H1 (cell line): ENCODE measurements around the gene CRYBG1. TPM values are rescaled to one million over a fixed set of nuclear protein-coding genes. Genes with fewer than 3 reads are reported as not detected.

Experiments
- CTCF ChIA-PET: fragments of 300-600 bp; sonication (Branson Sonifier 250); formaldehyde crosslinking; loops from one replicate; lab custom pipeline; 2021; ENCODE audit not compliant: partially characterized antibody; lab: Charles Lee
- POLR2A ChIA-PET: fragments of 300-600 bp; sonication (Branson Sonifier 250); formaldehyde crosslinking; loops from one replicate; lab custom pipeline; 2021; ENCODE audit warnings: inconsistent platforms; ENCODE audit not compliant: partially characterized antibody; lab: Charles Lee
- DNase-seq, 2 experiments: peaks; one replicate each; pipeline versions ENCODE4 v3.0.0 to v3.0.0-alpha.2; 2010 to 2022; ENCODE audit warnings: low spot score in 2 of 2, low read depth in 1 of 2, mixed read lengths in 1 of 2
- FAIRE-seq: peaks from 2 replicates; lab custom pipeline; 2011; peaks lifted over from hg19 to GRCh38; lab: Jason Lieb, UNC
- H2AFZ ChIP-seq: 2 replicates; pipeline ENCODE4 v1.8.1; 2012; ENCODE audit warnings: low read length, inconsistent platforms
- H2AK5ac ChIP-seq: 2 replicates; pipeline ENCODE4 v1.6.1; 2013; ENCODE audit warnings: low read depth, low read length
- H2BK120ac ChIP-seq: replicated peaks from 2 replicates; pipeline ENCODE3; 2013; ENCODE audit warnings: low read depth, low read length, inconsistent platforms
- H2BK12ac ChIP-seq: 2 replicates; pipeline ENCODE4 v1.6.1; 2013; ENCODE audit warnings: low read depth, low read length
- H2BK15ac ChIP-seq: 2 replicates; pipeline ENCODE4 v1.6.1; 2013; ENCODE audit warnings: low read length
- H2BK20ac ChIP-seq: 2 replicates; pipeline ENCODE4 v1.6.1; 2013; ENCODE audit warnings: low read length
- H2BK5ac ChIP-seq: 2 replicates; pipeline ENCODE4 v1.6.1; 2013; ENCODE audit warnings: low read depth, low read length
- H3K14ac ChIP-seq: 2 replicates; pipeline ENCODE4 v1.6.1; 2013; ENCODE audit warnings: inconsistent platforms; ENCODE audit not compliant: insufficient read length
- H3K18ac ChIP-seq: 2 replicates; pipeline ENCODE4 v1.6.1; 2013; ENCODE audit warnings: low read length; ENCODE audit errors: extremely low read depth
- H3K23ac ChIP-seq: 2 replicates; pipeline ENCODE4 v1.6.1; 2013; ENCODE audit warnings: inconsistent platforms; ENCODE audit not compliant: insufficient read length
- H3K23me2 ChIP-seq: 2 replicates; pipeline ENCODE4 v1.6.1; 2013; ENCODE audit warnings: low read depth, low read length
- H3K27ac ChIP-seq: 2 replicates; pipeline ENCODE4 v1.6.1; 2011; ENCODE audit warnings: low read depth, low read length, inconsistent platforms
- H3K27me3 ChIP-seq, 4 experiments: replicated peaks in 1 of 4; 1 replicate in 1 of 4; 2 replicates in 3 of 4; pipeline versions ENCODE4 v1.6.1 to v1.8.1; 2011 to 2013; ENCODE audit warnings: low read length in 3 of 4, mild to moderate bottlenecking in 3 of 4, inconsistent platforms in 2 of 4, mixed read lengths in 2 of 4, moderate library complexity in 1 of 4; ENCODE audit not compliant: control insufficient read depth in 3 of 4, insufficient read depth in 3 of 4; ENCODE audit errors: extremely low read depth in 1 of 4
- H3K36me3 ChIP-seq, 4 experiments: 2 replicates each; pipeline versions ENCODE4 v1.6.1 to v1.8.1; 2011 to 2013; ENCODE audit warnings: mild to moderate bottlenecking in 4 of 4, low read length in 3 of 4, moderate library complexity in 2 of 4, control low read depth in 1 of 4, inconsistent platforms in 1 of 4; ENCODE audit not compliant: insufficient read depth in 4 of 4, control insufficient read depth in 2 of 4
- H3K4ac ChIP-seq: replicated peaks from 2 replicates; pipeline ENCODE3; 2013; ENCODE audit warnings: low read length, low read depth, mixed read lengths, inconsistent platforms; ENCODE audit not compliant: insufficient read length
- H3K4me1 ChIP-seq, 4 experiments: replicated peaks in 1 of 4; 1 replicate in 1 of 4; 2 replicates in 3 of 4; pipeline versions ENCODE4 v1.6.1 to v1.8.1; 2011 to 2013; ENCODE audit warnings: low read length in 3 of 4, inconsistent platforms in 2 of 4, mixed read lengths in 1 of 4; ENCODE audit not compliant: insufficient read depth in 4 of 4, control insufficient read depth in 3 of 4
- H3K4me2 ChIP-seq, 2 experiments: 2 replicates each; pipeline versions ENCODE4 v1.6.1 to v1.8.1; 2011 to 2013; ENCODE audit warnings: low read depth in 2 of 2, low read length in 2 of 2, control low read depth in 1 of 2, inconsistent platforms in 1 of 2, mild to moderate bottlenecking in 1 of 2; ENCODE audit not compliant: insufficient read depth in 1 of 2
- H3K4me3 ChIP-seq, 4 experiments: fragments of 200-600, 300-600 bp in 1 of 4; sonication (generic), shearing (Covaris generic), sonication (Bioruptor Twin) in 1 of 4; 2 replicates each; pipeline versions ENCODE4 v1.5.1 to v1.8.1; 2011 to 2016; ENCODE audit warnings: low read length in 4 of 4, low read depth in 3 of 4, control low read depth in 2 of 4, inconsistent platforms in 2 of 4, mild to moderate bottlenecking in 2 of 4, mixed read lengths in 1 of 4, moderate library complexity in 1 of 4; ENCODE audit not compliant: insufficient read depth in 2 of 4; ENCODE audit errors: extremely low read depth in 1 of 4
- H3K56ac ChIP-seq: replicated peaks from 2 replicates; pipeline ENCODE3; 2013; ENCODE audit warnings: low read depth, mild to moderate bottlenecking, mixed read lengths, low read length, inconsistent platforms; ENCODE audit not compliant: insufficient read length
- H3K79me1 ChIP-seq: 2 replicates; pipeline ENCODE4 v1.6.1; 2013; ENCODE audit warnings: low read depth, low read length, control low read depth
- H3K79me2 ChIP-seq, 2 experiments: 2 replicates each; pipeline versions ENCODE4 v1.6.1 to v1.8.1; 2012 to 2013; ENCODE audit warnings: low read length in 2 of 2, mild to moderate bottlenecking in 2 of 2, inconsistent platforms in 1 of 2; ENCODE audit not compliant: insufficient read depth in 2 of 2, control insufficient read depth in 1 of 2
- H3K9ac ChIP-seq, 4 experiments: replicated peaks in 1 of 4; 1 replicate in 1 of 4; 2 replicates in 3 of 4; pipeline versions ENCODE4 v1.6.1 to v1.8.1; 2011 to 2013; ENCODE audit warnings: low read depth in 3 of 4, low read length in 3 of 4, control low read depth in 2 of 4, mild to moderate bottlenecking in 2 of 4, moderate library complexity in 2 of 4, inconsistent platforms in 1 of 4; ENCODE audit errors: extremely low read depth in 1 of 4
- H3K9me3 ChIP-seq, 2 experiments: 2 replicates each; pipeline versions ENCODE4 v1.6.1 to v1.8.1; 2012 to 2013; ENCODE audit warnings: mild to moderate bottlenecking in 2 of 2, moderate library complexity in 2 of 2, control low read depth in 1 of 2, inconsistent platforms in 1 of 2, low read depth in 1 of 2, low read length in 1 of 2, mixed read lengths in 1 of 2; ENCODE audit not compliant: insufficient read depth in 2 of 2
- H4K20me1 ChIP-seq, 2 experiments: replicated peaks in 1 of 2; 2 replicates each; pipeline versions ENCODE3 to v1.8.1; 2011 to 2013; ENCODE audit warnings: inconsistent platforms in 2 of 2, low read length in 2 of 2, mild to moderate bottlenecking in 1 of 2; ENCODE audit not compliant: insufficient read depth in 2 of 2, control insufficient read depth in 1 of 2
- H4K5ac ChIP-seq: 2 replicates; pipeline ENCODE4 v1.6.1; 2013; ENCODE audit warnings: low read length, low read depth, mixed read lengths, inconsistent platforms; ENCODE audit not compliant: insufficient read length
- H4K8ac ChIP-seq: 2 replicates; pipeline ENCODE4 v1.8.0; 2013; ENCODE audit warnings: mild to moderate bottlenecking, moderate library complexity, low read length, inconsistent platforms; ENCODE audit not compliant: insufficient read depth; ENCODE audit errors: extremely low read depth
- H4K91ac ChIP-seq: replicated peaks from 2 replicates; pipeline ENCODE3; 2013; ENCODE audit warnings: low read length, mixed read lengths, inconsistent platforms; ENCODE audit not compliant: insufficient read length
- BACH1 ChIP-seq: IDR thresholded peaks from 2 replicates; pipeline ENCODE4 v1.6.1; 2012; ENCODE audit warnings: low read length, improper control_type of control experiment
- CHD1 ChIP-seq: IDR thresholded peaks from 2 replicates; pipeline ENCODE4 v1.6.1; 2012; ENCODE audit warnings: low read depth, low read length, improper control_type of control experiment
- GTF2F1 ChIP-seq: IDR thresholded peaks from 2 replicates; pipeline ENCODE4 v1.6.1; 2012; ENCODE audit warnings: low read depth, low read length, improper control_type of control experiment, borderline replicate concordance
- HDAC2 ChIP-seq, 2 experiments: fragments of 300-600 bp in 1 of 2; sonication (generic) in 1 of 2; IDR thresholded peaks; 2 replicates each; pipeline ENCODE4 v1.6.1; 2011 to 2012; ENCODE audit warnings: low read depth in 2 of 2, low read length in 2 of 2, mild to moderate bottlenecking in 2 of 2, moderate library complexity in 2 of 2, borderline replicate concordance in 1 of 2, inconsistent platforms in 1 of 2
- JUND ChIP-seq: IDR thresholded peaks from 2 replicates; pipeline ENCODE4 v1.6.1; 2011; ENCODE audit warnings: mild to moderate bottlenecking, improper control_type of control experiment, low read length
- KDM4A ChIP-seq: IDR thresholded peaks from one replicate; pipeline ENCODE4 v1.7.1; 2012; ENCODE audit warnings: low read depth, mild to moderate bottlenecking, moderate library complexity, low read length, inconsistent platforms; ENCODE audit not compliant: severe bottlenecking
- MAX ChIP-seq: IDR thresholded peaks from 2 replicates; pipeline ENCODE4 v1.6.1; 2012; ENCODE audit warnings: inconsistent platforms
- RAD21 ChIP-seq, 2 experiments: IDR thresholded peaks in 1 of 2; conservative IDR thresholded peaks in 1 of 2; 2 replicates each; pipeline ENCODE4 v1.6.1; 2011; ENCODE audit warnings: low read depth in 2 of 2, low read length in 2 of 2, improper control_type of control experiment in 1 of 2, inconsistent platforms in 1 of 2, mild to moderate bottlenecking in 1 of 2, moderate library complexity in 1 of 2
- RFX5 ChIP-seq: IDR thresholded peaks from 2 replicates; pipeline ENCODE4 v1.6.1; 2011; ENCODE audit warnings: low read depth, low read length, improper control_type of control experiment, borderline replicate concordance
- SUZ12 ChIP-seq: fragments of 200-600 bp; sonication (generic); IDR thresholded peaks from 2 replicates; pipeline ENCODE4 v1.6.1; 2012; ENCODE audit warnings: mild to moderate bottlenecking, inconsistent platforms, low read length, moderate library complexity, mixed read lengths
- TAF1 ChIP-seq: IDR thresholded peaks from 2 replicates; pipeline ENCODE4 v1.6.1; 2011; ENCODE audit warnings: mild to moderate bottlenecking, low read depth, low read length
- TBP ChIP-seq: IDR thresholded peaks from 2 replicates; pipeline ENCODE4 v1.6.1; 2011; ENCODE audit warnings: low read depth, low read length, improper control_type of control experiment
- WGBS, 2 experiments: shearing (Covaris generic) in 1 of 2; methylation state at CpG; one replicate each; pipeline versions ENCODE4 v1.1.6 to v1.1.7; 2013 to 2015; ENCODE audit warnings: low lambda C conversion rate in 2 of 2, mixed read lengths in 2 of 2, inconsistent platforms in 1 of 2, low coverage in 1 of 2, missing lambda C conversion rate in 1 of 2; ENCODE audit not compliant: insufficient replicate concordance in 2 of 2, insufficient coverage in 1 of 2, insufficient read length in 1 of 2; ENCODE audit errors: extremely low coverage in 1 of 2, missing lambda C conversion rate in 1 of 2; 5-methylcytosine and 5-hydroxymethylcytosine counted together
- polyA plus RNA-seq, 7 experiments: library from polyadenylated mRNA; depleted of rRNA in 3 of 7; stranded (reverse) in 5 of 7; unstranded in 2 of 7; fragments of >200 nt in 5 of 7; fragments of 200-250 nt in 2 of 7; gene quantifications; 1 replicate in 5 of 7; 2 replicates in 1 of 7; 4 replicates in 1 of 7; pipeline versions ENCODE4 v1.2.1 to v1.2.3, GENCODE V29; 2011 to 2013; ENCODE audit warnings: missing spikeins in 2 of 7, mixed read lengths in 2 of 7
- total RNA-seq: library from RNA; stranded (reverse); fragmentation: NEBNext Ultra II Directional; extraction: Animal tissue kit (Norgen Biotek cat#: 25700); gene quantifications from 2 replicates; pipeline ENCODE4 v1.2.1, GENCODE V29; 2021
- TF ChIP-seq, protein P1 (sequence below): IDR thresholded peaks from 2 replicates; pipeline ENCODE4 v1.6.1; 2011; ENCODE audit warnings: low read depth, mild to moderate bottlenecking, low read length; ENCODE audit not compliant: insufficient read depth

Gene CRYBG1
- total and polyA plus RNA-seq, 2 of the 8 experiments (the other 6 are each of a cell fraction or from before 2014, with no cell fraction given), result 2.2 to 11.6 TPM

GRCh38 chr6:106430466-106430865 is 69.9 kb downstream of the CRYBG1 start:
- H2BK15ac ChIP-seq, result no peak overlapping the region
- no peak overlapping the region for H3K4me2 ChIP-seq
- H2BK20ac ChIP-seq, result no peak overlapping the region
- DNase-seq (no peak), FAIRE-seq (no peak)
- no peak overlapping the region for H3K18ac ChIP-seq
- H2AK5ac ChIP-seq, result no peak overlapping the region
- no peaks in the 10 kb centered on the region for H3K4me1 ChIP-seq
- no peak overlapping the region for H4K91ac ChIP-seq
- H2AFZ ChIP-seq, result no peak overlapping the region
- no peak overlapping the region for H3K56ac ChIP-seq
- no peak overlapping the region for H2BK5ac ChIP-seq
- H4K20me1 ChIP-seq, result no peaks in the 10 kb centered on the region
- H4K8ac ChIP-seq, result no peak overlapping the region
- H3K4ac ChIP-seq, result no peak overlapping the region
- H3K4me3 ChIP-seq, result no peak overlapping the region
- 87% methylated on average over 7 of the region's 7 CpGs; no CpG with 5 or more reads in 1 of the 2 experiments for WGBS, 2 experiments
- no peak overlapping the region for H3K9ac ChIP-seq
- H3K23me2 ChIP-seq, result no peaks in the 10 kb centered on the region
- H4K5ac ChIP-seq, result no peak overlapping the region
- H3K9me3 ChIP-seq, result no peaks in the 10 kb centered on the region
- H2BK12ac ChIP-seq, result no peak overlapping the region
- POLR2A ChIA-PET, result interaction anchor here (1.2 kb wide), 1 partner anchor 91 kb away, joined by 3 read pairs; no protein-coding TSS in a partner anchor
- no peak overlapping the region for H3K23ac ChIP-seq
- no peak overlapping the region for H3K27ac ChIP-seq
- no peak overlapping the region for H3K14ac ChIP-seq
- H3K36me3 ChIP-seq, result no peaks in the 10 kb centered on the region
- CTCF ChIA-PET, result interaction anchor here (1.1 kb wide), 2 partner anchors 10 to 91 kb away, joined by 6 to 7 read pairs; no protein-coding TSS in a partner anchor
- H3K27me3 ChIP-seq, result no peaks in the 10 kb centered on the region
- no peaks in the 10 kb centered on the region for H3K79me1 ChIP-seq
- H2BK120ac ChIP-seq, result no peak overlapping the region
- H3K79me2 ChIP-seq, result no peaks in the 10 kb centered on the region
- TF ChIP-seq, protein P1, sequence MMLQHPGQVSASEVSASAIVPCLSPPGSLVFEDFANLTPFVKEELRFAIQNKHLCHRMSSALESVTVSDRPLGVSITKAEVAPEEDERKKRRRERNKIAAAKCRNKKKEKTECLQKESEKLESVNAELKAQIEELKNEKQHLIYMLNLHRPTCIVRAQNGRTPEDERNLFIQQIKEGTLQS, result no peak
- TF ChIP-seq CHD1, result no peak
- TF ChIP-seq KDM4A, result no peak
- TF ChIP-seq SUZ12, result no peak
- no peak for TF ChIP-seq HDAC2 (IDR thresholded peaks at IDR 0.05; ENCODE audit: borderline replicate concordance in 1 of 2, low read depth in 2 of 2, low read length in 2 of 2)
- TF ChIP-seq RFX5, result no peak
- no peak for TF ChIP-seq BACH1
- no peak for TF ChIP-seq GTF2F1
- no peak for TF ChIP-seq JUND
- no peak for TF ChIP-seq MAX
- TF ChIP-seq TBP, result no peak
- TF ChIP-seq RAD21 (IDR thresholded peaks at IDR 0.05 in 1 of 2, conservative IDR thresholded peaks at IDR 0.05 in 1 of 2; ENCODE audit: low read depth in 2 of 2, low read length in 2 of 2), result no peak
- TF ChIP-seq TAF1, result no peak
